ENCODE results near the gene FAM83D. TPM values are rescaled to one million over a fixed set of nuclear protein-coding genes. Genes with fewer than 3 reads are reported as not detected.

Gene FAM83D
- polyA plus RNA-seq, 1 donor from 2014 or later = 0.48 TPM

- Histone ChIP-seq H3K27me3 (ENCODE audit: insufficient read depth, low read depth, low read length) (no peaks in the 10 kb centered on the region), H3K27ac (ENCODE audit: low read length) (no peak overlapping the region), H3F3A (ENCODE audit: insufficient read depth, low read length, poor library complexity, severe bottlenecking) (no peaks in the 10 kb centered on the region), H2AFZ (ENCODE audit: low read depth, low read length) (no peak overlapping the region), H3K9me3 (ENCODE audit: low read length) (no peaks in the 10 kb centered on the region), H3K4me3 (ENCODE audit: low read length) (no peak overlapping the region), H4K20me1 (ENCODE audit: insufficient read depth) (no peaks in the 10 kb centered on the region), H3K36me3 (ENCODE audit: insufficient read depth, low read length) (no peaks in the 10 kb centered on the region), H3K9me2 (ENCODE audit: insufficient read depth, low read length) (no peaks in the 10 kb centered on the region), H3K9ac (ENCODE audit: low read length) (no peak overlapping the region), H3K4me2 (ENCODE audit: low read length) (no peak overlapping the region), H3K79me2 (replicated peaks; ENCODE audit: insufficient read depth, low read length) (no peaks in the 10 kb centered on the region)
- TF ChIP-seq REST (IDR thresholded peaks at IDR 0.05; ENCODE audit: borderline replicate concordance) (no peak), MXI1 (conservative IDR thresholded peaks at IDR 0.05; ENCODE audit: poor library complexity, severe bottlenecking) (no peak), SMC3 (conservative IDR thresholded peaks at IDR 0.05; ENCODE audit: poor library complexity) (no peak), EZH2 (IDR thresholded peaks at IDR 0.05; ENCODE audit: borderline replicate concordance, insufficient read depth, low read length, poor library complexity, severe bottlenecking) (no peak), EP300 (conservative IDR thresholded peaks at IDR 0.05; ENCODE audit: poor library complexity, severe bottlenecking) (no peak), CTCF (IDR thresholded peaks at IDR 0.05; ENCODE audit: poor library complexity, severe bottlenecking) (no peak), RAD21 (conservative IDR thresholded peaks at IDR 0.05) (no peak), TAF1 (IDR thresholded peaks at IDR 0.05; ENCODE audit: low read depth) (no peak)
Measured at GRCh38 chr20:38953630-38954340, 27.6 kb downstream of the FAM83D start.

GRCh38 chr20:38957235-38957876 lies 31.1 kb downstream of the FAM83D start:
- TF ChIP-seq RAD21 (conservative IDR thresholded peaks at IDR 0.05) = no peak
- no peak for TF ChIP-seq SMC3 (conservative IDR thresholded peaks at IDR 0.05; ENCODE audit: poor library complexity)
- TF ChIP-seq MXI1 (conservative IDR thresholded peaks at IDR 0.05; ENCODE audit: poor library complexity, severe bottlenecking) = no peak
- TF ChIP-seq POLR2AphosphoS5 (IDR thresholded peaks at IDR 0.05) = no peak
- TF ChIP-seq CTCF (IDR thresholded peaks at IDR 0.05; ENCODE audit: poor library complexity, severe bottlenecking) = no peak
- no peak for TF ChIP-seq EP300 (conservative IDR thresholded peaks at IDR 0.05; ENCODE audit: poor library complexity, severe bottlenecking)
- no peak for TF ChIP-seq EZH2 (IDR thresholded peaks at IDR 0.05; ENCODE audit: borderline replicate concordance, insufficient read depth, low read length, poor library complexity, severe bottlenecking)
- TF ChIP-seq TAF1 (IDR thresholded peaks at IDR 0.05; ENCODE audit: low read depth) = no peak
- Histone ChIP-seq H3K9ac (ENCODE audit: low read length) (no peak overlapping the region), H2AFZ (ENCODE audit: low read depth, low read length) (no peak overlapping the region), H3K9me2 (ENCODE audit: insufficient read depth, low read length) (no peaks in the 10 kb centered on the region), H3K36me3 (ENCODE audit: insufficient read depth, low read length) (no peaks in the 10 kb centered on the region), H3K27ac (ENCODE audit: low read length) (no peak overlapping the region), H3K27me3 (ENCODE audit: insufficient read depth, low read depth, low read length) (no peaks in the 10 kb centered on the region), H3K79me2 (replicated peaks; ENCODE audit: insufficient read depth, low read length) (no peaks in the 10 kb centered on the region), H3F3A (ENCODE audit: insufficient read depth, low read length, poor library complexity, severe bottlenecking) (no peaks in the 10 kb centered on the region), H4K20me1 (ENCODE audit: insufficient read depth) (no peaks in the 10 kb centered on the region), H3K4me3 (ENCODE audit: low read length) (no peak overlapping the region), H3K4me2 (ENCODE audit: low read length) (no peak overlapping the region), H3K9me3 (ENCODE audit: low read length) (no peaks in the 10 kb centered on the region)
